HepG2 (cell line): ENCODE results near the gene XKR7. TPM values are rescaled to one million over a fixed set of nuclear protein-coding genes. Genes with fewer than 3 reads are reported as not detected.

Experiments used
- ATAC-seq: fragments of 200-7000 bp; cut with Tn5 transposase; 3 replicates; pipeline ENCODE4 v1.9.1; 2020; ENCODE audit warnings: mild to moderate bottlenecking, moderate library complexity
- BruUV-seq: library from RNA; stranded (reverse); fragments of 400-500 nt; replicated peaks from 2 replicates; lab custom pipeline; 2021; lab: Mats Ljungman, UMichigan
- CTCF ChIA-PET: fragments of 300-600 bp; formaldehyde crosslinking; extraction: SDS; loops from one replicate; lab custom pipeline; 2021; ENCODE audit warnings: low total read pairs, inconsistent platforms, low intra/inter-chr PET ratio; lab: Yijun Ruan, JAX
- POLR2A ChIA-PET: fragments of 350-600 bp; sonication (Branson Sonifier 250); formaldehyde crosslinking; loops from one replicate; lab custom pipeline; 2020; ENCODE audit warnings: antibody characterized with exemption, inconsistent platforms; lab: Yijun Ruan, JAX
- DNase-seq: peaks from one replicate; pipeline ENCODE4 v3.0.0-alpha.2; 2015; ENCODE audit warnings: low spot score
- FAIRE-seq: peaks from 3 replicates; lab custom pipeline; 2011; peaks lifted over from hg19 to GRCh38; lab: Jason Lieb, UNC
- H2AFZ ChIP-seq: one replicate; pipeline ENCODE4 v1.6.1; 2011; ENCODE audit warnings: low read length, inconsistent platforms
- H3K27ac ChIP-seq: fragments of 300-600 bp; 3 replicates; pipeline ENCODE4 v1.8.0; 2011; ENCODE audit warnings: mixed run types, mild to moderate bottlenecking, mixed read lengths, low read length, inconsistent platforms; ENCODE audit not compliant: insufficient read depth; ENCODE audit errors: extremely low read length
- H3K27me3 ChIP-seq, 2 experiments: fragments of 200-600 bp in 1 of 2; 2 replicates in 1 of 2; 3 replicates in 1 of 2; pipeline versions ENCODE4 v1.6.0 to v1.8.0; 2011; ENCODE audit warnings: low read length in 2 of 2, mild to moderate bottlenecking in 2 of 2, moderate library complexity in 2 of 2, inconsistent platforms in 1 of 2; ENCODE audit not compliant: insufficient read depth in 2 of 2, control insufficient read depth in 1 of 2
- H3K36me3 ChIP-seq, 2 experiments: fragments of 200-600 bp in 1 of 2; replicated peaks in 1 of 2; 2 replicates in 1 of 2; 3 replicates in 1 of 2; pipeline versions ENCODE4 v1.5.1 to v1.8.0; 2011; ENCODE audit warnings: low read length in 2 of 2, inconsistent platforms in 1 of 2; ENCODE audit not compliant: insufficient read depth in 2 of 2, control insufficient read depth in 1 of 2
- H3K4me1 ChIP-seq: 2 replicates; pipeline ENCODE4 v1.5.1; 2012; ENCODE audit warnings: low read length, inconsistent platforms; ENCODE audit not compliant: insufficient read depth
- H3K4me2 ChIP-seq: 2 replicates; pipeline ENCODE4 v1.6.0; 2011; ENCODE audit warnings: low read depth, low read length, inconsistent platforms
- H3K4me3 ChIP-seq, 3 experiments: fragments of 200-600 bp in 1 of 3; sonication (generic), shearing (Covaris generic) in 1 of 3; replicated peaks in 1 of 3; 2 replicates each; pipeline ENCODE4 v1.5.1; 2011 to 2016; ENCODE audit warnings: low read length in 3 of 3, inconsistent platforms in 2 of 3, low read depth in 2 of 3, mild to moderate bottlenecking in 2 of 3, control low read depth in 1 of 3, mixed read lengths in 1 of 3; ENCODE audit not compliant: insufficient read depth in 1 of 3
- H3K79me2 ChIP-seq: one replicate; pipeline ENCODE4 v1.6.1; 2011; ENCODE audit warnings: low read length, inconsistent platforms; ENCODE audit not compliant: insufficient read depth
- H3K9ac ChIP-seq: 2 replicates; pipeline ENCODE4 v1.6.0; 2011; ENCODE audit warnings: mild to moderate bottlenecking, low read depth, low read length, inconsistent platforms; ENCODE audit not compliant: insufficient read depth
- H3K9me3 ChIP-seq: 2 replicates; pipeline ENCODE4 v1.5.1; 2012; ENCODE audit warnings: mild to moderate bottlenecking, low read length
- H4K20me1 ChIP-seq: 2 replicates; pipeline ENCODE4 v1.6.0; 2011; ENCODE audit warnings: inconsistent platforms, mild to moderate bottlenecking, low read length, moderate library complexity; ENCODE audit not compliant: insufficient read depth
- CCDC6 ChIP-seq: sonication (generic); formaldehyde crosslinking; IDR thresholded peaks from 2 replicates; pipeline ENCODE4 v1.8.1; 2022; ENCODE audit warnings: mild to moderate bottlenecking, missing genetic modification reagents, moderate library complexity
- FOXO1 ChIP-seq: sonication (generic); formaldehyde crosslinking; IDR thresholded peaks from 2 replicates; pipeline ENCODE4 v1.4.0; 2020; ENCODE audit warnings: missing genetic modification reagents
- GTF3A ChIP-seq: sonication (generic); formaldehyde crosslinking; conservative IDR thresholded peaks from 2 replicates; pipeline ENCODE4 v1.4.0; 2020; ENCODE audit warnings: mild to moderate bottlenecking, missing genetic modification reagents
- GZF1 ChIP-seq: sonication (generic); formaldehyde crosslinking; IDR thresholded peaks from 2 replicates; pipeline ENCODE4 v1.5.1; 2020; ENCODE audit warnings: mild to moderate bottlenecking, missing genetic modification reagents
- KDM6A ChIP-seq: IDR thresholded peaks from 2 replicates; pipeline ENCODE4 v1.6.1; 2016; ENCODE audit warnings: low read depth
- KLF12 ChIP-seq: sonication (generic); formaldehyde crosslinking; IDR thresholded peaks from 2 replicates; pipeline ENCODE4 v1.4.0; 2020; ENCODE audit warnings: missing genetic modification reagents, borderline replicate concordance
- MAFF ChIP-seq: IDR thresholded peaks from 2 replicates; pipeline ENCODE4 v1.6.1; 2011; ENCODE audit warnings: low read depth, low read length, improper control_type of control experiment
- RCOR2 ChIP-seq: IDR thresholded peaks from 2 replicates; pipeline ENCODE4 v1.6.1; 2016; ENCODE audit warnings: missing biosample characterization, missing genetic modification reagents
- SMAD9 ChIP-seq: sonication (generic); formaldehyde crosslinking; IDR thresholded peaks from 2 replicates; pipeline ENCODE4 v1.5.1; 2020; ENCODE audit warnings: mild to moderate bottlenecking, missing genetic modification reagents
- SP2 ChIP-seq: sonication (generic); formaldehyde crosslinking; IDR thresholded peaks from 2 replicates; pipeline ENCODE4 v1.5.1; 2020; ENCODE audit warnings: mild to moderate bottlenecking, missing genetic modification reagents
- TBX3 ChIP-seq: fragments of 450-650 bp; IDR thresholded peaks from 2 replicates; pipeline ENCODE4 v1.6.1; 2017; ENCODE audit warnings: antibody characterized with exemption, mild to moderate bottlenecking, inconsistent platforms, borderline replicate concordance
- YEATS4 ChIP-seq: sonication (generic); formaldehyde crosslinking; IDR thresholded peaks from 2 replicates; pipeline ENCODE4 v1.4.0; 2020; ENCODE audit warnings: missing genetic modification reagents, borderline replicate concordance
- ZBTB7B ChIP-seq: sonication (generic); formaldehyde crosslinking; IDR thresholded peaks from 2 replicates; pipeline ENCODE4 v1.4.0; 2020; ENCODE audit warnings: missing genetic modification reagents
- ZNF121 ChIP-seq: sonication (generic); formaldehyde crosslinking; IDR thresholded peaks from 2 replicates; pipeline ENCODE4 v1.5.0; 2020; ENCODE audit warnings: mild to moderate bottlenecking, missing genetic modification reagents
- ZNF256 ChIP-seq: sonication (generic); formaldehyde crosslinking; conservative IDR thresholded peaks from 2 replicates; pipeline ENCODE4 v1.4.0; 2020; ENCODE audit warnings: missing genetic modification reagents
- ZNF543 ChIP-seq: sonication (generic); formaldehyde crosslinking; IDR thresholded peaks from 2 replicates; pipeline ENCODE4 v1.4.0; 2020; ENCODE audit warnings: mild to moderate bottlenecking, missing genetic modification reagents
- ZNF546 ChIP-seq: sonication (generic); formaldehyde crosslinking; conservative IDR thresholded peaks from 2 replicates; pipeline ENCODE4 v1.8.1; 2023; ENCODE audit warnings: mild to moderate bottlenecking, missing genetic modification reagents
- ZNF569 ChIP-seq: sonication (generic); formaldehyde crosslinking; IDR thresholded peaks from 2 replicates; pipeline ENCODE4 v1.5.0; 2020; ENCODE audit warnings: mild to moderate bottlenecking, missing genetic modification reagents, moderate library complexity, borderline replicate concordance
- ZNF75D ChIP-seq: sonication (generic); formaldehyde crosslinking; IDR thresholded peaks from 2 replicates; pipeline ENCODE4 v1.8.1; 2023; ENCODE audit warnings: missing genetic modification reagents, mild to moderate bottlenecking, borderline replicate concordance
- WGBS: methylation state at CpG from one replicate; pipeline ENCODE4 v1.1.6; 2017; ENCODE audit warnings: low lambda C conversion rate; 5-methylcytosine and 5-hydroxymethylcytosine counted together
- in situ Hi-C: cut with HindIII; loops from 2 replicates; pipeline ENCODE4 v1.10.0; 2017; ENCODE audit warnings: low pct_unique_long_range_greater_than_20kb; ENCODE audit not compliant: extremely low pct_ligation_motif_present
- intact Hi-C: fragments of 100-400 bp; cut with micrococcal nuclease; formaldehyde crosslinking; loops from one replicate; pipeline ENCODE4 v1.10.0; 2022; ENCODE audit not compliant: unreplicated experiment
- polyA plus RNA-seq, 8 experiments: library from polyadenylated mRNA; depleted of rRNA in 3 of 8; stranded (reverse) in 7 of 8; unstranded in 1 of 8; fragments of >200 nt; fragmentation: Illumina TruSeq in 4 of 8; extraction: Trizol in 4 of 8; gene quantifications; 2 replicates each; pipeline versions ENCODE4 v1.2.1 to v1.2.3, GENCODE V29; 2011 to 2016; ENCODE audit warnings: low read depth in 4 of 8, missing spikeins in 1 of 8, mixed read lengths in 1 of 8; ENCODE audit not compliant: insufficient read depth in 1 of 8
- total RNA-seq, 5 experiments: library from RNA; depleted of rRNA; stranded (reverse); fragments of >200 nt; fragmentation: Illumina TruSeq; extraction: Trizol; gene quantifications; 2 replicates each; pipeline ENCODE4 v1.2.3, GENCODE V29; 2016; ENCODE audit warnings: low read depth in 1 of 5
- TF ChIP-seq, protein P1 (sequence below): sonication (generic); formaldehyde crosslinking; IDR thresholded peaks from 2 replicates; pipeline ENCODE4 v1.4.0; 2020; ENCODE audit warnings: missing genetic modification reagents

The XKR7 gene
- total and polyA plus RNA-seq, 2 of the 13 experiments (the other 11 are each of a cell fraction or from before 2014, with no cell fraction given), result not detected

DNA sequence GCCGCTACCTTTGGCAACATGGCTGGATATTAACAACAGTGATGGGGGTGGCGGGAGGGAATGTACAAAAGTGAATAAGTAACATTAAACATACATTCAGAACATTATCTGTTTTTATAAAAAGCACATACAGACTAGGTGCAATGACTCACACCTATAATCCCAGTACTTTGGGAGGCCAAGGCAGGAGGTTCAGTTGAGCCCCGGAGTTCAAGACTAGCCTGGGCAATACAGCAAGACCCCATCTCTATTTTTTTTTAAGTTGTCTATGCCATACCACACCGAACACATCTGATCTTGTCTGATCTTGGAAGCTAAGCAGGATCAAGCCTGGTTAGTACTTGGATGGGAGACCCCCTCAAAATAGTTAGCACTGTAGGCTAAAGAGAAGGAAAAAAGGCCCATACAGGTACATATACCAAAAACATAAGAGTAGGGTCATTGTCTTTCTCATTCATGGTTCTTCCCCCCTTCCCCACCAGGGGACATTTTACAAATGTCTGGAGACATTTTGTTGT lies 82.4 kb downstream of the XKR7 start (continued):
- TF ChIP-seq GTF3A (CRISPR knock-in tag), result 0 out of 2 replicates have a peak, but pooled peaks have one; percentile 54
- 0 out of 2 replicates have a peak, but pooled peaks have one; percentile 65 for TF ChIP-seq ZNF121 (CRISPR knock-in tag)
- no peak for TF ChIP-seq CCDC6 (CRISPR knock-in tag)
- TF ChIP-seq RCOR2 (CRISPR knock-in tag), result no peak
- no peak for TF ChIP-seq SMAD9 (CRISPR knock-in tag)
- TF ChIP-seq TBX3, result no peak
- TF ChIP-seq KLF12 (CRISPR knock-in tag), result no peak

DNA sequence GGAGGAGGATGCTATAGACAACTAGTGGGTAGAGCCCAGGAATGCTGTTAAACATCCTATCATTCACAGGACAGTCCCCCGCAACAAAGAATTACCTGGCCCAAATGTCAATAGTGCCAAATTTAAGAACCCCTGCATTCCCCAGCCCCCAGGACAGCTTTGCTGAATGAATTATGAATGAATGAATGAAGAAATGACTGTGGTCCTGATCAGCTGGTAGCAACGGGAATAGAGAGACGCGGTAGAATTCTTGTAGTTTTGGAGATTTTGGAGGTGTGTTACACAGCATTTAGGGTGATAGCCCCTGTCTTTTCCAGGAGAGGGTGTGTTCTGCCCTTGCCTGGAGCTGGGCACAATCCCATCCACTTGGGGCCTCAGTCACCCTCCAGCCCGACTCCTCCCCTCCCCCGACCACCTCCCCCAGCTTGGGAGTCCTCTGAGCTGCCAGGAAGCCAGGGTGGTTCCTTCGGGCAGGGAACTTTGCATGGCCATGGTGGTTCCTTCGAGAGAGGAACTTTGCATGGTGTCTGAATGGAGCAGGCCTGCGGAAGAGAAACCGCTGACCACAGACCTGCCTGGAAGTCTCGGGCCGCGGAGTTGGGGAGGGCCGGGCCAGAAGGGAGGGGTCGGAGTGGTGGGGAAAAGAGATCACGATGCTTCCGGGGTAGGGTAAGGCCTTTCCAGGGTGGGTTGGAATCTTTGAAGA lies 83.1 kb downstream of the XKR7 start:
- H3K27ac ChIP-seq, result no peak overlapping the region
- intact Hi-C loops (no loop called here), in situ Hi-C loops (no loop called here)
- no peaks in the 10 kb centered on the region for H3K79me2 ChIP-seq
- no peak overlapping the region for H3K4me2 ChIP-seq
- POLR2A ChIA-PET, result no interaction called here
- peaks cover 4% of the 10 kb centered on the region; the same call in 1 of the 2 replicates for H3K4me1 ChIP-seq
- CTCF ChIA-PET, result no interaction called here
- DNase-seq (no peak), ATAC-seq (peak; percentile 13; the same call in 1 of the 3 replicates), FAIRE-seq (no peak)
- no TSS peak for BruUV-seq
- H2AFZ ChIP-seq, result no peak overlapping the region
- no peak overlapping the region for H3K4me3 ChIP-seq
- no peak overlapping the region for H3K9ac ChIP-seq
- no peaks in the 10 kb centered on the region; the same call in 1 of the 2 replicates for H4K20me1 ChIP-seq
- no peaks in the 10 kb centered on the region for H3K9me3 ChIP-seq
- H3K27me3 ChIP-seq, result peaks cover 19 to 61% of the 10 kb centered on the region in 2 experiments
- 31% methylated on average over 17 of the region's 17 CpGs for WGBS
- no peaks in the 10 kb centered on the region for H3K36me3 ChIP-seq
- no peak for TF ChIP-seq ZNF543 (CRISPR knock-in tag)
- TF ChIP-seq ZNF75D (CRISPR knock-in tag), result no peak
- TF ChIP-seq YEATS4 (CRISPR knock-in tag), result no peak
- TF ChIP-seq ZBTB7B (CRISPR knock-in tag), result no peak
- TF ChIP-seq FOXO1, result no peak
- no peak for TF ChIP-seq ZNF256
- TF ChIP-seq ZNF569 (CRISPR knock-in tag), result no peak
- TF ChIP-seq, protein P1, sequence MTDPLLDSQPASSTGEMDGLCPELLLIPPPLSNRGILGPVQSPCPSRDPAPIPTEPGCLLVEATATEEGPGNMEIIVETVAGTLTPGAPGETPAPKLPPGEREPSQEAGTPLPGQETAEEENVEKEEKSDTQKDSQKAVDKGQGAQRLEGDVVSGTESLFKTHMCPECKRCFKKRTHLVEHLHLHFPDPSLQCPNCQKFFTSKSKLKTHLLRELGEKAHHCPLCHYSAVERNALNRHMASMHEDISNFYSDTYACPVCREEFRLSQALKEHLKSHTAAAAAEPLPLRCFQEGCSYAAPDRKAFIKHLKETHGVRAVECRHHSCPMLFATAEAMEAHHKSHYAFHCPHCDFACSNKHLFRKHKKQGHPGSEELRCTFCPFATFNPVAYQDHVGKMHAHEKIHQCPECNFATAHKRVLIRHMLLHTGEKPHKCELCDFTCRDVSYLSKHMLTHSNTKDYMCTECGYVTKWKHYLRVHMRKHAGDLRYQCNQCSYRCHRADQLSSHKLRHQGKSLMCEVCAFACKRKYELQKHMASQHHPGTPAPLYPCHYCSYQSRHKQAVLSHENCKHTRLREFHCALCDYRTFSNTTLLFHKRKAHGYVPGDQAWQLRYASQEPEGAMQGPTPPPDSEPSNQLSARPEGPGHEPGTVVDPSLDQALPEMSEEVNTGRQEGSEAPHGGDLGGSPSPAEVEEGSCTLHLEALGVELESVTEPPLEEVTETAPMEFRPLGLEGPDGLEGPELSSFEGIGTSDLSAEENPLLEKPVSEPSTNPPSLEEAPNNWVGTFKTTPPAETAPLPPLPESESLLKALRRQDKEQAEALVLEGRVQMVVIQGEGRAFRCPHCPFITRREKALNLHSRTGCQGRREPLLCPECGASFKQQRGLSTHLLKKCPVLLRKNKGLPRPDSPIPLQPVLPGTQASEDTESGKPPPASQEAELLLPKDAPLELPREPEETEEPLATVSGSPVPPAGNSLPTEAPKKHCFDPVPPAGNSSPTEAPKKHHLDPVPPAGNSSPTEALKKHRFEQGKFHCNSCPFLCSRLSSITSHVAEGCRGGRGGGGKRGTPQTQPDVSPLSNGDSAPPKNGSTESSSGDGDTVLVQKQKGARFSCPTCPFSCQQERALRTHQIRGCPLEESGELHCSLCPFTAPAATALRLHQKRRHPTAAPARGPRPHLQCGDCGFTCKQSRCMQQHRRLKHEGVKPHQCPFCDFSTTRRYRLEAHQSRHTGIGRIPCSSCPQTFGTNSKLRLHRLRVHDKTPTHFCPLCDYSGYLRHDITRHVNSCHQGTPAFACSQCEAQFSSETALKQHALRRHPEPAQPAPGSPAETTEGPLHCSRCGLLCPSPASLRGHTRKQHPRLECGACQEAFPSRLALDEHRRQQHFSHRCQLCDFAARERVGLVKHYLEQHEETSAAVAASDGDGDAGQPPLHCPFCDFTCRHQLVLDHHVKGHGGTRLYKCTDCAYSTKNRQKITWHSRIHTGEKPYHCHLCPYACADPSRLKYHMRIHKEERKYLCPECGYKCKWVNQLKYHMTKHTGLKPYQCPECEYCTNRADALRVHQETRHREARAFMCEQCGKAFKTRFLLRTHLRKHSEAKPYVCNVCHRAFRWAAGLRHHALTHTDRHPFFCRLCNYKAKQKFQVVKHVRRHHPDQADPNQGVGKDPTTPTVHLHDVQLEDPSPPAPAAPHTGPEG (CRISPR knock-in tag), result no peak
- TF ChIP-seq SP2, result no peak
- TF ChIP-seq GZF1 (CRISPR knock-in tag), result no peak
- no peak for TF ChIP-seq MAFF
- TF ChIP-seq ZNF546 (CRISPR knock-in tag), result no peak
- TF ChIP-seq KDM6A (CRISPR knock-in tag), result no peak
